ENCODE results near the gene VWA7. TPM values are rescaled to one million over a fixed set of nuclear protein-coding genes. Genes with fewer than 3 reads are reported as not detected.

VWA7 gene
- total RNA-seq, 1 experiment from 2014 or later: 2.5 TPM

- Histone ChIP-seq H2BK120ac (ENCODE audit: low read depth, low read length, poor library complexity, severe bottlenecking) (no peak overlapping the region), H3K9me3 (ENCODE audit: control insufficient read depth, low read depth, low read length) (no peaks in the 10 kb centered on the region), H3K4me2 (ENCODE audit: insufficient read depth, insufficient read length, low read length) (no peak overlapping the region), H3K23ac (ENCODE audit: insufficient read length, low read depth, low read length) (no peak overlapping the region), H3K79me1 (ENCODE audit: insufficient read depth, low read depth, low read length, poor library complexity, severe bottlenecking) (peaks cover 3% of the 10 kb centered on the region), H2BK5ac (ENCODE audit: insufficient read length, low read length) (no peak overlapping the region), H2BK12ac (ENCODE audit: insufficient read length, low read depth, low read length) (no peak overlapping the region), H4K5ac (ENCODE audit: insufficient read length, low read depth, low read length) (no peak overlapping the region), H3K27ac (ENCODE audit: insufficient read length, low read depth, low read length) (no peak overlapping the region), H3K79me2 (ENCODE audit: insufficient read depth, low read length) (no peaks in the 10 kb centered on the region), H2BK20ac (ENCODE audit: low read depth, low read length, poor library complexity, severe bottlenecking) (no peak overlapping the region), H2AFZ (ENCODE audit: low read length) (no peak overlapping the region), H3K27me3 (ENCODE audit: insufficient read depth, low read length) (no peaks in the 10 kb centered on the region), H2AK5ac (ENCODE audit: insufficient read length, low read length) (no peak overlapping the region), H3K23me2 (ENCODE audit: insufficient read length, low read depth, low read length, poor library complexity, severe bottlenecking) (no peaks in the 10 kb centered on the region), H2BK15ac (ENCODE audit: low read depth, low read length) (no peak overlapping the region), H3K9ac (ENCODE audit: extremely low read depth, insufficient read length, low read length) (no peak overlapping the region), H3K14ac (ENCODE audit: insufficient read depth, low read length) (no peak overlapping the region), H3K56ac (ENCODE audit: insufficient read length, low read depth, low read length) (no peak overlapping the region), H3K18ac (ENCODE audit: insufficient read length, low read depth, low read length) (no peak overlapping the region), H3K4me1 (ENCODE audit: insufficient read depth, low read length) (no peaks in the 10 kb centered on the region), H3T11ph (ENCODE audit: low read length) (no peak overlapping the region), H4K91ac (ENCODE audit: insufficient read length, low read depth, low read length) (no peak overlapping the region), H4K20me1 (ENCODE audit: control insufficient read depth, insufficient read depth, insufficient read length) (no peaks in the 10 kb centered on the region), H3K4ac (ENCODE audit: low read depth, low read length) (no peak overlapping the region), H4K8ac (replicated peaks; ENCODE audit: insufficient read length, low read depth, low read length) (no peak overlapping the region)
- H3K36me3 Mint-ChIP-seq (ENCODE audit: insufficient read depth in 1 of 3, low read depth in 3 of 3): peaks cover 6 to 58% (median 42%) of the 10 kb centered on the region in 3 experiments; a peak in 6 of 7 replicates
- H3K27me3 Mint-ChIP-seq (ENCODE audit: low read depth): no peaks in the 10 kb centered on the region
- TF ChIP-seq CTCF (conservative IDR thresholded peaks at IDR 0.05): no peak
- no peak overlapping the region for H3K27ac Mint-ChIP-seq
- no peak overlapping the region for H3K4me3 Mint-ChIP-seq
- DNase-seq: no peak
- no peaks in the 10 kb centered on the region; a peak in 1 of 4 replicates for H3K4me1 Mint-ChIP-seq
- no CpG with 5 or more reads among the region's 12 CpGs for WGBS (ENCODE audit: extremely low coverage, insufficient read length, low lambda C conversion rate)
- no peaks in the 10 kb centered on the region for H3K9me3 Mint-ChIP-seq
Measured at GRCh38 chr6:31799781-31800180, 22.7 kb upstream of the VWA7 start.

All from H9 (cell line).